Stomach (tissue), 4 donors: Measurements from ENCODE around the gene CLSTN1.

Experiments
- CTCF ChIP-seq, 7 experiments: fragments of 450-650 bp in 4 of 7; fragments of 200-600 bp in 3 of 7; sonication (generic) in 3 of 7; IDR thresholded peaks; one replicate each; pipeline ENCODE4 v1.5.1; 2016 to 2019; ENCODE audit warnings: antibody characterized with exemption in 7 of 7, control low read depth in 2 of 7, mild to moderate bottlenecking in 1 of 7
- POLR2A ChIP-seq, 4 donors: fragments of 450-650 bp; IDR thresholded peaks; one replicate each; pipeline ENCODE4 v1.6.1; 2016; ENCODE audit warnings: antibody characterized with exemption in 4 of 4, control low read depth in 2 of 4, mild to moderate bottlenecking in 1 of 4, moderate library complexity in 1 of 4

- TF ChIP-seq POLR2A (IDR thresholded peaks at IDR 0.05): no peak
- no peak for TF ChIP-seq CTCF (IDR thresholded peaks at IDR 0.05)
Observed at GRCh38 chr1:9841460-9841859, 17.7 kb upstream of the CLSTN1 start.
